Activated naive CD4-positive, alpha-beta T cell treated with anti-CD3 and anti-CD28 coated beads, Interleukin-2, amount 10 ng/mL, durations not matched to agents 7 days and 5 days (primary cell): Measurements from ENCODE around the gene RAB24.

Source experiments
- CTCF ChIA-PET: fragments of 350-600 bp; sonication (Branson Sonifier 250); formaldehyde crosslinking; loops from one replicate; lab custom pipeline; 2021; ENCODE audit warnings: antibody characterized with exemption; lab: Charles Lee
- DNase-seq: peaks from one replicate; pipeline ENCODE4 v3.0.0-alpha.2; 2020
- H3K27ac Mint-ChIP-seq: one replicate; pipeline ENCODE4 v1.8.0; 2021; ENCODE audit warnings: mild to moderate bottlenecking, moderate library complexity, mixed read lengths
- H3K27me3 Mint-ChIP-seq: one replicate; pipeline ENCODE4 v1.8.0; 2021; ENCODE audit warnings: mild to moderate bottlenecking, mixed read lengths
- H3K36me3 Mint-ChIP-seq: one replicate; pipeline ENCODE4 v1.8.0; 2021; ENCODE audit warnings: mixed read lengths
- H3K4me1 Mint-ChIP-seq: one replicate; pipeline ENCODE4 v1.8.0; 2021; ENCODE audit warnings: mixed read lengths
- H3K4me3 Mint-ChIP-seq: one replicate; pipeline ENCODE4 v1.8.0; 2021; ENCODE audit warnings: mild to moderate bottlenecking, moderate library complexity, mixed read lengths
- H3K9me3 Mint-ChIP-seq: one replicate; pipeline ENCODE4 v1.8.0; 2021; ENCODE audit warnings: mixed read lengths

RAB24 gene

DNA sequence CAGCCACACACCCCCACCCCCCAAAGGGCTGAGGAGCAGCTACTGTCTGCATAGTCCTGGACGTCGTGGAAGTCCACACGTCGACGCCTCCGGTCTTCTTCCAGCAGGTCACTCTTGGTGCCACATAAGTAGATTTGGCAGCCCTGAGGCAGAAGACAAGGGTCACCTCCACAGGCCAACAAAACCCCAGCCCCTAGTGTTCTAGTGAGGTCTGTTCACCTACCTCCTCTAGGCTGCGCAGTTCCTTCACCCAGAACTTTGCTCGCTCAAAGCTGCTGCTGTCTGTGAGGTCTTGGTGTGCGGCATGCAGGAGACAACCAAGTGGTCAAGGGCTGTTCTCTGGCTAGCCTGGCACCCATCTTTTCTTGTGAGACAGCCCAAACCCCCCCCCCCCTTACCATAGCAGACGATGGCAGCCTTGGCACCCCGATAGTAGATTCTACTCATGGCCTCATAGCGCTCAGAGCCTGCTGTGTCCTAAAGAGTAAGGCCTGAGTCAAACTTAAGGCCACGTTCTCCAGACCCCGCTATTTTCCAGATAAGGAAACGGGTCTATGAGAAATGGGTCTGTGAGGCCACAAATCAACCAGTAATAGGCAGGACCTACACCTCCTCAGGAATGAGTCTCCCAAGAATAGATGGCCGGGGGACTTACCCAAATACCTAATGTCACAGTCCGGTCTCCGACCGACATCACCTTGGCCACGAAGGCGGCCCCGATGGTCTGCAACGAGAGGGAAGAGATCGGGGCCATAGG, 987 bp downstream of the RAB24 start:
- H3K27ac Mint-ChIP-seq, result peak overlapping the region; percentile 81
- H3K36me3 Mint-ChIP-seq, result peaks cover 61% of the 10 kb centered on the region
- no peaks in the 10 kb centered on the region for H3K27me3 Mint-ChIP-seq
- H3K9me3 Mint-ChIP-seq, result no peaks in the 10 kb centered on the region
- CTCF ChIA-PET, result interaction anchor here (1.0 to 4.6 kb wide), 4 partner anchors 7 to 189 kb away, joined by 3 to 27 read pairs (median 11); no protein-coding TSS in a partner anchor
- H3K4me3 Mint-ChIP-seq, result peak overlapping the region; percentile 89
- peaks cover 84% of the 10 kb centered on the region for H3K4me1 Mint-ChIP-seq
- no peak for DNase-seq

DNA sequence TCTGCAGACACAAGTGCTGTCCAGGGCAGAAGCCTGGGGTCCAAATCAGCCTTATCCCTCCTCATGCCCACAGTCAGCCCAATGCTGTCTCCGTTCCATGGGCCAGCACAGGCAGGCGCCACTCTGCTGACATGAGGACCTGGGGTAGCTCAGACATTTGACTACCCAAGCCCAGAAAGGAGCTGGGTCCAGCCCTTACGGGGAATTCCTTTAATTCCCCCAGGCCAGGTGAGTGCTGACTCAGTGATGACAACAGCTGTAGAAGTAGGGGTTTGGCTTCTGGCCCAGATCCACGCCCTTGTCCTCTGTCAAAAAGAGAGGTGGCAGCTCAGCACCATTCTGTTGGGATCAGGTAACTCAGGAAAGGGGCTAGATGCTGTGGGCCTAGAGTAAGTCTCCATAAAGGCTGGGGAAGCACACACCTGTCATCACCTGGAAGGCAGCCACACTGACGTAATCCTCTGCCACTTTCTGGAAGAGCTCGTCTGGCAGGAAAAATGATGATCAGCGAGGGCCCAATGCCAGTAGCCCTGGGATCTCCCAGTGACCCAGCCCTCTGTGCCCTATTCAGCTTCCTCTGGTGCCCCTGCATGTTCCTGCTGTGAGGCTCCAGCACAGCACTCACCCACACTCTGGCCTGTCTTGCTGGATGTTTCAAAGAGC, 1.9 kb downstream of the RAB24 start:
- peaks cover 85% of the 10 kb centered on the region for H3K4me1 Mint-ChIP-seq
- H3K27me3 Mint-ChIP-seq, result no peaks in the 10 kb centered on the region
- peaks cover 61% of the 10 kb centered on the region for H3K36me3 Mint-ChIP-seq
- no peaks in the 10 kb centered on the region for H3K9me3 Mint-ChIP-seq
- H3K4me3 Mint-ChIP-seq, result peak overlapping the region; percentile 89
- no peak for DNase-seq
- CTCF ChIA-PET, result interaction anchor here (1.0 to 4.6 kb wide), 4 partner anchors 8 to 188 kb away, joined by 3 to 27 read pairs (median 10); no protein-coding TSS in a partner anchor
- peak overlapping the region; percentile 96 for H3K27ac Mint-ChIP-seq

DNA sequence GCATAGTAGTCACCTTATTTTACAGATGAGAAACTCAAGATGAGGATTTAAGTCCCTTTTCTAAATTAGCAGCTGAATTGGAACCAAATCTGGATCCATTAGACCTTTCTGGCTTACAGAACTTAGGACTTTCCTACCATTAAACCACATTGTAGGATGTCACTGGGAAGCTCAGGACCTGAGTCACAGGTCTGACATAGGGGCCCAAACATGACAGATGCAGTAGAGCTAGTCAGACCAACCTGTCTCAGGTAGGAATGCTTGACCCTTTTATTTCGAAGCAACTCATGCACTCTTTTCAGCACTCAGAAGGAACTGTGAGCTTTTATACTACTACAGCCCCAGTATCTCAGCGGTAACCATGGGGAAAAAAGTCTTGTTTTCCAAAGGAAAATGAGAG, 2.6 kb downstream of the RAB24 start:
- Mint-ChIP-seq H3K9me3 (no peaks in the 10 kb centered on the region), H3K4me1 (peaks cover 85% of the 10 kb centered on the region), H3K27me3 (no peaks in the 10 kb centered on the region), H3K4me3 (peak overlapping the region; percentile 66), H3K27ac (peak overlapping the region; percentile 96), H3K36me3 (peaks cover 61% of the 10 kb centered on the region)
- DNase-seq, result no peak
- CTCF ChIA-PET, result interaction anchor here (0.6 to 4.6 kb wide), 5 partner anchors 9 to 757 kb away, joined by 3 to 27 read pairs (median 3); no protein-coding TSS in a partner anchor

DNA sequence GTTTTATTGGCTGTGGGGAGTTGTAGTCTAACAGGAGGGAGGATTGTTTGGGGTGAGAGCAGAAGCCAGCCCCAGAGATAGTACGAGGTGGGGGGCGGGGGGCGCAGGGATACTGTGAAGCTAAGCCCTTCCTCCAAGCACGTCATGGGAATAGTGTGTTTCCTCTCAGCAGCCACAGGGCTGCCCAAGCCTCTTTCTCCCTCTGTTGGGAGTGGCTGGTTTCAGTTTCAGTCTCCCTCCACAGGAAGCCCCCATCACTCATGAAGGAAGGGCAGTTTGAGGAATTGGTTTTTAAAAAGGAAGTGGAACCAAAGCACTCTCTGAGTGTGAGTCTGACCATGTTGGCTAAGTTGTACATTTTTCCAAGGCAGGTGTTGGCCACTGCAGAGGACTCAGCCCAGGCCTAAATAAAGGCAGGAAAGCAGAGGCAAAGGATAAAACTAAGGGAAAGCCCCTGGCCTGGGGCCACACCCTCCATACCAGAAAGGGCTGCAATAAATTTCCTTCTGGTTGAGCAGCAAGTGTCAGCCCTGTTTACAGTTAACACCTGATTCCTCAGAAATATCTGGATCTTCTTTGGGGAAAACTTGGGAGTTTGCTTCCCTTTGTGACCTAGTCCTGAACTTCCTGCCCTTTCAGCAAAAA, 3.2 kb downstream of the RAB24 start:
- H3K4me1 Mint-ChIP-seq, result peaks cover 85% of the 10 kb centered on the region
- H3K36me3 Mint-ChIP-seq, result peaks cover 63% of the 10 kb centered on the region
- CTCF ChIA-PET, result interaction anchor here (0.6 to 4.6 kb wide), 5 partner anchors 9 to 758 kb away, joined by 3 to 27 read pairs (median 3); no protein-coding TSS in a partner anchor
- H3K27ac Mint-ChIP-seq, result peak overlapping the region; percentile 96
- H3K4me3 Mint-ChIP-seq, result peak overlapping the region; percentile 66
- H3K9me3 Mint-ChIP-seq, result no peaks in the 10 kb centered on the region
- H3K27me3 Mint-ChIP-seq, result no peaks in the 10 kb centered on the region
- DNase-seq, result peak; percentile 80

DNA sequence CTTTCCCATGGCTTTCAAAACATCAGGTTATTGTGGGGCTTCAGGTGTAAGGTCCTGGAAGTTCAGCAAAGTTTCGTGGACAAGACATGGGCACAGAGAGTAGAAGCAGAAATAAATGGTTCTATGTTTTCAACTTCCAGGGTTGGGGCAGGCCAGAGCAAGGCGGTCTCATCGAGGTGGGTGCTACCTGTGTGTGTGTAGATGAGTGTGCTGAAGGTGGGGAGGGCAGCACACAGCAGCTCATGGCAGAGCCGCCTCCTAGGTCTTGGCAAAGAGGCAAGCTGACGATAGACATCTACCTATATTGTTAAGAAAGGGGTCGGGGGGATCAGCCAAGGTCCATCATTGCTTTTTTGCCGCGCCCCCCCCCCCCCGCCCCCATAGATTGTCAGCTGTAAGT, 3.8 kb downstream of the RAB24 start:
- Mint-ChIP-seq H3K27me3 (no peaks in the 10 kb centered on the region), H3K4me1 (peaks cover 85% of the 10 kb centered on the region), H3K36me3 (peaks cover 62% of the 10 kb centered on the region), H3K9me3 (no peaks in the 10 kb centered on the region), H3K27ac (peak overlapping the region; percentile 96), H3K4me3 (peak overlapping the region; percentile 12)
- CTCF ChIA-PET, result interaction anchor here (3.5 to 4.6 kb wide), 2 partner anchors 10 to 186 kb away, joined by 18 to 27 read pairs; no protein-coding TSS in a partner anchor
- no peak for DNase-seq

DNA sequence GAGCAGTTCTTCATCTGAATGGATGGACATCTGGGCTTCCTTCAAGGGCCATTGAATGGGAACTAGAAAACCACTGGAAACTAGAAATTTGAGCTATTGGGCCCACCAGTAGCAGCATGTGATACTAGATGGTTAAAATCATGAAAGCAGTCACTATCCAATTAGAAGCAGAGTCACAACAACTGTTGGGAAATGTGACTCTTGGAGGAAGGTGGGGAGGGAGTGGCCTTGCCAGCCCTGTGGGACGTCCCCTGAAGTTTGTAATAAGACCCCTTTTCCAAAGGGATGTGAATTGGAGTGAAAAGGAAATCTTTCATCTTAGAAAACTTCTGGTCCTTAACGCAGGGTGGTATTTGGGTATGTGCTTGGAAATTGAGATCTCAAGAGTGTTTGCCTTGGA, 5.6 kb downstream of the RAB24 start:
- CTCF ChIA-PET, result interaction anchor here (1.1 to 2.3 kb wide), 3 partner anchors 12 to 186 kb away, joined by 3 to 17 read pairs (median 5); no protein-coding TSS in a partner anchor
- no peak for DNase-seq
- H3K27ac Mint-ChIP-seq, result peak overlapping the region; percentile 11
- peaks cover 70% of the 10 kb centered on the region for H3K36me3 Mint-ChIP-seq
- H3K4me3 Mint-ChIP-seq, result no peak overlapping the region
- peaks cover 77% of the 10 kb centered on the region for H3K4me1 Mint-ChIP-seq
- no peaks in the 10 kb centered on the region for H3K9me3 Mint-ChIP-seq
- no peaks in the 10 kb centered on the region for H3K27me3 Mint-ChIP-seq

DNA sequence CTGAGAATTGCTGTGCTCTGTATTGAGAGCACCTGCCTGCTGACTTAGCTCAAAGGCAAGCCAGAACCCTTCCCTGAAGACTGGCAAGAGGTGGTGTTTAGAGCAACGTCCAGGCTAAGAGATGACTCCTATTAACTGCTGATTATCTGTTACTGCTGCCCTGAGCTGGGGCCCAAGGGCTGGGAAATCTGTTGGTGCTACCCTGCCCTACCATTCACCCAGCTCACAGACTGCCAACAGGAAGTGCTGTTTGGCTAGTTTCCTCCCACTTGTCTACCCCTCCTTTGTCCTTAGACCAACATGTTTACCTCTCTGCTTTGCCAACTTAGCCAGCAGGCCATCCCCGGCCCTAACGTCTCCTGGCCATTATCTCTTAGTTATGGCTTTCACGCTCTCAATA, 6.9 kb downstream of the RAB24 start:
- no peaks in the 10 kb centered on the region for H3K9me3 Mint-ChIP-seq
- H3K27ac Mint-ChIP-seq, result peak overlapping the region; percentile 88
- H3K4me1 Mint-ChIP-seq, result peaks cover 64% of the 10 kb centered on the region
- CTCF ChIA-PET, result interaction anchor here (1.8 to 2.3 kb wide), 2 partner anchors 13 to 183 kb away, joined by 5 to 17 read pairs; no protein-coding TSS in a partner anchor
- DNase-seq, result peak; percentile 25
- H3K27me3 Mint-ChIP-seq, result no peaks in the 10 kb centered on the region
- peaks cover 74% of the 10 kb centered on the region for H3K36me3 Mint-ChIP-seq
- H3K4me3 Mint-ChIP-seq, result no peak overlapping the region

DNA sequence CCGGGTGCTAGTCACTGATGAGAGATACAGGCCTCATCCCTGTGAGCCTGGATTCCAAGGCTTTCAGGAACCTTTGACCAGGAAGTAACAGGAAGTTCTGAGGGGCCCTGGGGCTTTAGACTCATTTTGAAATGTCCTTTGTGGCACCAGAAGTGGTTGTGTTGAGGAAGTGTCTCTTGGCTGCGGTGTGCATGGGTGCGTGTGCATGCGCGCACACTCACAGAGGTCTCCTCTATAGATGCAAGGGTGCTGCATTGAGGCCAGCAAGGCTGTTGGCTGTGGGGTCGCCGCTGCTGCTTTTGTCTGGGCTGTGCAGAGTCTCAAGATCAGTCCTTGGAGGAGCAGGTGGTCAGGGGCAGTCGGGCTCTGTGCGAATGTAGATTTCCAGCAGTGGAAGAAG, 7.6 kb downstream of the RAB24 start:
- no peak overlapping the region for H3K4me3 Mint-ChIP-seq
- H3K27ac Mint-ChIP-seq, result peak overlapping the region; percentile 88
- CTCF ChIA-PET, result interaction anchor here (2.3 kb wide), 1 partner anchor 14 kb away, joined by 17 read pairs; no protein-coding TSS in a partner anchor
- H3K9me3 Mint-ChIP-seq, result no peaks in the 10 kb centered on the region
- H3K4me1 Mint-ChIP-seq, result peaks cover 57% of the 10 kb centered on the region
- peaks cover 71% of the 10 kb centered on the region for H3K36me3 Mint-ChIP-seq
- H3K27me3 Mint-ChIP-seq, result no peaks in the 10 kb centered on the region
- no peak for DNase-seq

DNA sequence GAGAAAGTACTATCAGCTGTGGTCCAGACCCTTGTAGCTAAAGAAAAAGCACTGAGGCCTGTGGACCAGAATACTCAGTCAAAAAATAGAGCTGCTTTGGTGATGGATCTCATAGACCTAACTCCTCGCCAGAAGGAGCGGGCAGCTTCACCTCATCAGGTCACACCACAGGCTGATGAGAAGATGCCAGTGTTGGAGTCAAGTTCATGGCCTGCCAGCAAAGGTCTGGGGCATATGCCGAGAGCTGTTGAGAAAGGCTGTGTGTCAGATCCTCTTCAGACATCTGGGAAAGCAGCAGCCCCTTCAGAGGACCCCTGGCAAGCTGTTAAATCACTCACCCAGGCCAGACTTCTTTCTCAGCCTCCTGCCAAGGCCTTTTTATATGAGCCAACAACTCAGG, 8.9 kb downstream of the RAB24 start:
- peaks cover 45% of the 10 kb centered on the region for H3K4me1 Mint-ChIP-seq

DNA sequence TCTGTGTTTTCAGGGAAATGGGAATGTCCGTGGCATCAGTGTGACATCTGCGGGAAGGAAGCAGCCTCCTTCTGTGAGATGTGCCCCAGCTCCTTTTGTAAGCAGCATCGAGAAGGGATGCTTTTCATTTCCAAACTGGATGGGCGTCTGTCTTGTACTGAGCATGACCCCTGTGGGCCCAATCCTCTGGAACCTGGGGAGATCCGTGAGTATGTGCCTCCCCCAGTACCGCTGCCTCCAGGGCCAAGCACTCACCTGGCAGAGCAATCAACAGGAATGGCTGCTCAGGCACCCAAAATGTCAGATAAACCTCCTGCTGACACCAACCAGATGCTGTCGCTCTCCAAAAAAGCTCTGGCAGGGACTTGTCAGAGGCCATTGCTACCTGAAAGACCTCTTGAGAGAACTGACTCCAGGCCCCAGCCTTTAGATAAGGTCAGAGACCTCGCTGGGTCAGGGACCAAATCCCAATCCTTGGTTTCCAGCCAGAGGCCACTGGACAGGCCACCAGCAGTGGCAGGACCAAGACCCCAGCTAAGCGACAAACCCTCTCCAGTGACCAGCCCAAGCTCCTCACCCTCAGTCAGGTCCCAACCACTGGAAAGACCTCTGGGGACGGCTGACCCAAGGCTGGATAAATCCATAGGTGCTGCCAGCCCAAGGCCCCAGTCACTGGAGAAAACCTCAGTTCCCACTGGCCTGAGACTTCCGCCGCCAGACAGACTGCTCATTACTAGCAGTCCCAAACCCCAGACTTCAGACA, 9.5 kb downstream of the RAB24 start:
- no peaks in the 10 kb centered on the region for H3K27me3 Mint-ChIP-seq
- H3K4me3 Mint-ChIP-seq, result no peak overlapping the region
- peaks cover 71% of the 10 kb centered on the region for H3K36me3 Mint-ChIP-seq
- DNase-seq, result no peak
- peaks cover 39% of the 10 kb centered on the region for H3K4me1 Mint-ChIP-seq
- no peak overlapping the region for H3K27ac Mint-ChIP-seq
- CTCF ChIA-PET, result interaction anchor here (2.1 kb wide), 1 partner anchor 16 kb away, joined by 10 read pairs; no protein-coding TSS in a partner anchor
- H3K9me3 Mint-ChIP-seq, result no peaks in the 10 kb centered on the region

More for the DNA sequence above, 8.9 kb downstream of the RAB24 start:
- peak overlapping the region; percentile 52 for H3K27ac Mint-ChIP-seq
- H3K9me3 Mint-ChIP-seq, result no peaks in the 10 kb centered on the region
- H3K4me3 Mint-ChIP-seq, result no peak overlapping the region
- no peak for DNase-seq
- peaks cover 68% of the 10 kb centered on the region for H3K36me3 Mint-ChIP-seq
- no peaks in the 10 kb centered on the region for H3K27me3 Mint-ChIP-seq
- CTCF ChIA-PET, result no interaction called here

DNA sequence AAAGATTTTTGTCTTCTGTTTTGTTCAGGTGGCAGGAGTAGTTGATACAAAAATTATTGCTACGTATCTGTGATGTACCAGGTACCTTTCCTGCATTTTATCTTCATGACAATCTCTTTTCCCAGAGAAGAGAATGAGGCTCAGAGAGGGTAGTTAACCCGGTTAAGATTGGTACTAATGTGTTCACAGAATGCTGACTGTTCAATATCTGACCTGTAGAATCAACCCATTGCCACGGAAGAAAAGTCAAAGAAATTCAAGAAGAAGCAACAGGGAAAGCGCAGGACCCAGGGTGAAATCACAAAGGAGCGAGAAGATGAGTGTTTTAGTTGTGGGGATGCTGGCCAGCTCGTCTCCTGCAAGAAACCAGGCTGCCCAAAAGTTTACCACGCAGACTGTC, 11.8 kb downstream of the RAB24 start:
- no peak overlapping the region for H3K4me3 Mint-ChIP-seq
- DNase-seq, result no peak
- CTCF ChIA-PET, result interaction anchor here (2.1 kb wide), 1 partner anchor 18 kb away, joined by 10 read pairs; no protein-coding TSS in a partner anchor
- H3K27ac Mint-ChIP-seq, result no peak overlapping the region
- H3K36me3 Mint-ChIP-seq, result peaks cover 63% of the 10 kb centered on the region
- peaks cover 24% of the 10 kb centered on the region for H3K4me1 Mint-ChIP-seq
- no peaks in the 10 kb centered on the region for H3K9me3 Mint-ChIP-seq
- no peaks in the 10 kb centered on the region for H3K27me3 Mint-ChIP-seq

DNA sequence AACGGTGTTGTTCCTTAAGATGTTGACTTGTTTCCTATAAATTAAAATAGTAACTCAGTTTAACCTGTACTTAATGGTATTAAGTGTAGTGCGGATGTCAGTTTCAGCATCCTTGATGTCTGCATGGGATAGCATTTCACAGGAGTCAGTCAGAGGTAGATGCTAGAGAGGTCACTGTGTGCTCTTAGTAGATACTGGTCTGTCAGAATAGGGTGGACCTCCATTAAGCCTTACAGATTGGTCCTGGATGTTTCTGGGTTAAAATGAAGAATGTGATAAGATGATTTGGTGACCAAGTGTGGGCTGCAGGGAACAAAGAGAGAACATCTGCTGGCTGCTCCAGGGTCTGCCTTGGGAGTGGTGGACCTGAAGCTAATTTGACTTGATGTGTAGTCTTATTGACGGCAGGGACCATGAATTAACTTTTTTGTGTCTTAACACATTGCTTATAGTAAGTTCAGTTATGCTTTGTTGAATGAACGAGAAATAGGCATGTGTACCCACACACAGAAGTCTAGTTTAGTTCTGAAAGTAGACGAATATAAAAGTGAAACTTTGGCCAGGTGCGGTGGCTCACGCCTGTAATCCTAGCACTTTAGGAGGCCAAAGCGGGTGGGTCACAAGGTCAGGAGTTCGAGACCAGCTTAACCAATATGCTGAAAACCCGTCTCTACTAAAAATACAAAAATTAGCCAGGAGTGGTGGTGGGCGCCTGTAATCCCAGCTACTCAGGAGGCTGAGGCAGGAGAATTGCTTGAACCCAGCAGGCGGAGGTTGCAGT, 12.5 kb downstream of the RAB24 start:
- H3K4me3 Mint-ChIP-seq, result no peak overlapping the region
- H3K27ac Mint-ChIP-seq, result peak overlapping the region; percentile 69
- H3K27me3 Mint-ChIP-seq, result no peaks in the 10 kb centered on the region
- no peaks in the 10 kb centered on the region for H3K9me3 Mint-ChIP-seq
- CTCF ChIA-PET, result no interaction called here
- H3K36me3 Mint-ChIP-seq, result peaks cover 61% of the 10 kb centered on the region
- peaks cover 22% of the 10 kb centered on the region for H3K4me1 Mint-ChIP-seq
- DNase-seq, result no peak
